GM12878 (cell line): ENCODE results near the gene HVCN1. TPM values are rescaled to one million over a fixed set of nuclear protein-coding genes. Genes with fewer than 3 reads are reported as not detected.
A peak's percentile ranks its signal among the peaks of the same experiment; 100 is the strongest.

Experiments used
- BCLAF1 ChIP-seq: fragments of 450-650 bp; IDR thresholded peaks from 2 replicates; pipeline ENCODE4 v1.6.1; 2017; ENCODE audit warnings: antibody characterized with exemption, mild to moderate bottlenecking, moderate library complexity
- BHLHE40 ChIP-seq, 2 experiments: fragments of 450-650 bp in 1 of 2; IDR thresholded peaks; 2 replicates each; pipeline ENCODE4 v1.6.1; 2011 to 2017; ENCODE audit warnings: low read depth in 2 of 2, borderline replicate concordance in 1 of 2, improper control_type of control experiment in 1 of 2, low read length in 1 of 2, mild to moderate bottlenecking in 1 of 2
- BRCA1 ChIP-seq: IDR thresholded peaks from 2 replicates; pipeline ENCODE4 v1.6.1; 2011; ENCODE audit warnings: low read depth, low read length, improper control_type of control experiment
- E4F1 ChIP-seq: fragments of 450-650 bp; IDR thresholded peaks from 2 replicates; pipeline ENCODE4 v1.6.1; 2018; ENCODE audit warnings: borderline replicate concordance, mild to moderate bottlenecking; ENCODE audit not compliant: partially characterized antibody
- EED ChIP-seq: sonication (generic); IDR thresholded peaks from 2 replicates; pipeline ENCODE4 v1.6.1; 2016; ENCODE audit warnings: antibody characterized with exemption, low read depth
- HDGF ChIP-seq: fragments of 450-650 bp; IDR thresholded peaks from 2 replicates; pipeline ENCODE4 v1.6.1; 2016; ENCODE audit warnings: antibody characterized with exemption
- LARP7 ChIP-seq: fragments of 450-650 bp; IDR thresholded peaks from 2 replicates; pipeline ENCODE4 v1.6.1; 2017; ENCODE audit warnings: mild to moderate bottlenecking
- MYC ChIP-seq: IDR thresholded peaks from 2 replicates; pipeline ENCODE4 v1.6.1; 2011; ENCODE audit warnings: mild to moderate bottlenecking, low read length, moderate library complexity, inconsistent platforms; ENCODE audit not compliant: insufficient read depth, insufficient replicate concordance, insufficient read length, severe bottlenecking
- NFIC ChIP-seq: IDR thresholded peaks from 2 replicates; pipeline ENCODE4 v1.6.1; 2012; ENCODE audit warnings: low read depth, mild to moderate bottlenecking, inconsistent platforms, low read length, moderate library complexity
- POLR2AphosphoS5 ChIP-seq: IDR thresholded peaks from 2 replicates; pipeline ENCODE4 v1.6.1; 2011; ENCODE audit warnings: mild to moderate bottlenecking, low read length, inconsistent platforms
- RB1 ChIP-seq: fragments of 450-650 bp; formaldehyde crosslinking; IDR thresholded peaks from 2 replicates; pipeline ENCODE4 v1.6.1; 2017; ENCODE audit warnings: mild to moderate bottlenecking, borderline replicate concordance
- RFX5 ChIP-seq: IDR thresholded peaks from 2 replicates; pipeline ENCODE4 v1.6.1; 2011; ENCODE audit warnings: low read depth, low read length, improper control_type of control experiment
- SMARCA5 ChIP-seq: fragments of 450-650 bp; IDR thresholded peaks from 2 replicates; pipeline ENCODE4 v1.6.1; 2017; ENCODE audit warnings: mild to moderate bottlenecking
- TCF12 ChIP-seq: IDR thresholded peaks from 2 replicates; pipeline ENCODE4 v1.6.1; 2011; ENCODE audit warnings: low read depth, mild to moderate bottlenecking, low read length
- polyA plus RNA-seq, 11 experiments: library from polyadenylated mRNA; depleted of rRNA in 4 of 11; unstranded in 6 of 11; stranded (reverse) in 5 of 11; fragments of >200 nt; fragmentation: Nextera tagmentation in 4 of 11; fragmentation: Illumina TruSeq in 1 of 11; extraction: Ambion mirVana in 4 of 11; extraction: Trizol in 1 of 11; gene quantifications; 1 replicate in 1 of 11; 2 replicates in 10 of 11; pipeline versions ENCODE4 v1.2.1 to v1.2.3, GENCODE V29; 2011 to 2016; ENCODE audit warnings: inconsistent platforms in 2 of 11, missing spikeins in 2 of 11, low read depth in 1 of 11
- total RNA-seq, 4 experiments: library from RNA; depleted of rRNA in 3 of 4; stranded (reverse); fragments of >200 nt in 3 of 4; fragmentation: Illumina TruSeq in 1 of 4; extraction: Trizol in 1 of 4; gene quantifications; 2 replicates each; pipeline versions ENCODE4 v1.2.1 to v1.2.3, GENCODE V29; 2013 to 2021
- TF ChIP-seq, protein P1 (sequence below): IDR thresholded peaks from 2 replicates; pipeline ENCODE4 v1.6.1; 2012; ENCODE audit warnings: improper control_type of control experiment, low read depth, low read length; ENCODE audit not compliant: insufficient replicate concordance

The HVCN1 gene
- total and polyA plus RNA-seq, 10 of the 15 experiments (the other 5 are each of a cell fraction or from before 2014, with no cell fraction given) = 27.8 to 181 (median 103) TPM

DNA sequence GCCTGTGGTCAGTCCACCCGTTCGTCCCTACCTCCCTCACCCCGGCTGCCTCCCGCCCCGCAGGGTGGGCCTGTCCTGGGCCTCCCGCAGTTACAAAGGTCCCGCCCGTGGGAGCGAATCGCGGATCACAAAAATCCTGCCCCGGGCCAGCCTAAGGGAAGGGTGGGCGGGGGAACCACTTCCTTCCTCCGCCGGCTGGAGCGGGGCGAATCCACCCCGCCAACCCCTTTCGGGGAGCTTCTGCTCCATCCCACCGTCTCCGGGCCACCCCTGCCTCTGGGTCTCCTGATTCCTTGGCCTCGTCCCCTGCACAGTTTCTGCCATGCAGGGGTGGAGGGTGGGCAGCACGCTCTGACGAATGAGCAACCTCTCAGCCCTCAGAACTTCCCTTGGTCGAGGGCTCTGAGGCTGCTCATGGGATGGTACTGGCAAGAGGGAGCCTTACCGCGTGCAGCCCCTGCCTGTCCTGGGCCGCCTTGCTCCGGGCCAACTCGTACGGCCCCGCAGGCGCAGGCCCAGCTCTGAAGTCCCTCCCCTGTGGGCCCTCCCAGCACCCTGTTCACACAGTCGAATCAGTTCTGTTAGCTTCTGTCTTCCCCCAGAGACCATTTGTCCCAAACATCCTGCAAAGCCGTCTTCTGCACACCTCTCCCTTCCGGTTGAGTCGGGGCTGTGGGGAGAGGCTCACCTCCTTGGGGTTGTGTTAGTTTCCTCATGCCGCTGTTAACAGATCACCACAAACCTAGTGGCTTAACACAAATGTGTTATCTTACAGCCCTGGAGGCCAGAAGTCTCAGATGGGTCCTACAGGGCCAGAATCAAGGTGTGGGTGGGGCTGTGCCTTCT is 589 bp upstream of the HVCN1 start (continued):
- TF ChIP-seq NFIC = no peak
- TF ChIP-seq RFX5 = no peak
- TF ChIP-seq E4F1 = no peak
- peak; percentile 87; the same call in 1 of the 2 replicates for TF ChIP-seq HDGF
- peak; percentile 67; the same call in 1 of the 2 replicates for TF ChIP-seq LARP7
- peak; percentile 10; the same call in 1 of the 2 replicates for TF ChIP-seq EED
- TF ChIP-seq POLR2AphosphoS5 = peak; percentile 55; the same call in 1 of the 2 replicates
- TF ChIP-seq TCF12 = no peak
- no peak for TF ChIP-seq BCLAF1
- no peak for TF ChIP-seq BRCA1
- TF ChIP-seq, protein P1, sequence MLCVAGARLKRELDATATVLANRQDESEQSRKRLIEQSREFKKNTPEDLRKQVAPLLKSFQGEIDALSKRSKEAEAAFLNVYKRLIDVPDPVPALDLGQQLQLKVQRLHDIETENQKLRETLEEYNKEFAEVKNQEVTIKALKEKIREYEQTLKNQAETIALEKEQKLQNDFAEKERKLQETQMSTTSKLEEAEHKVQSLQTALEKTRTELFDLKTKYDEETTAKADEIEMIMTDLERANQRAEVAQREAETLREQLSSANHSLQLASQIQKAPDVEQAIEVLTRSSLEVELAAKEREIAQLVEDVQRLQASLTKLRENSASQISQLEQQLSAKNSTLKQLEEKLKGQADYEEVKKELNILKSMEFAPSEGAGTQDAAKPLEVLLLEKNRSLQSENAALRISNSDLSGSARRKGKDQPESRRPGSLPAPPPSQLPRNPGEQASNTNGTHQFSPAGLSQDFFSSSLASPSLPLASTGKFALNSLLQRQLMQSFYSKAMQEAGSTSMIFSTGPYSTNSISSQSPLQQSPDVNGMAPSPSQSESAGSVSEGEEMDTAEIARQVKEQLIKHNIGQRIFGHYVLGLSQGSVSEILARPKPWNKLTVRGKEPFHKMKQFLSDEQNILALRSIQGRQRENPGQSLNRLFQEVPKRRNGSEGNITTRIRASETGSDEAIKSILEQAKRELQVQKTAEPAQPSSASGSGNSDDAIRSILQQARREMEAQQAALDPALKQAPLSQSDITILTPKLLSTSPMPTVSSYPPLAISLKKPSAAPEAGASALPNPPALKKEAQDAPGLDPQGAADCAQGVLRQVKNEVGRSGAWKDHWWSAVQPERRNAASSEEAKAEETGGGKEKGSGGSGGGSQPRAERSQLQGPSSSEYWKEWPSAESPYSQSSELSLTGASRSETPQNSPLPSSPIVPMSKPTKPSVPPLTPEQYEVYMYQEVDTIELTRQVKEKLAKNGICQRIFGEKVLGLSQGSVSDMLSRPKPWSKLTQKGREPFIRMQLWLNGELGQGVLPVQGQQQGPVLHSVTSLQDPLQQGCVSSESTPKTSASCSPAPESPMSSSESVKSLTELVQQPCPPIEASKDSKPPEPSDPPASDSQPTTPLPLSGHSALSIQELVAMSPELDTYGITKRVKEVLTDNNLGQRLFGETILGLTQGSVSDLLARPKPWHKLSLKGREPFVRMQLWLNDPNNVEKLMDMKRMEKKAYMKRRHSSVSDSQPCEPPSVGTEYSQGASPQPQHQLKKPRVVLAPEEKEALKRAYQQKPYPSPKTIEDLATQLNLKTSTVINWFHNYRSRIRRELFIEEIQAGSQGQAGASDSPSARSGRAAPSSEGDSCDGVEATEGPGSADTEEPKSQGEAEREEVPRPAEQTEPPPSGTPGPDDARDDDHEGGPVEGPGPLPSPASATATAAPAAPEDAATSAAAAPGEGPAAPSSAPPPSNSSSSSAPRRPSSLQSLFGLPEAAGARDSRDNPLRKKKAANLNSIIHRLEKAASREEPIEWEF = no peak
- TF ChIP-seq MYC = no peak
- no peak for TF ChIP-seq RB1
- peak; percentile 40 to 49; a peak in 2 of 4 replicates for TF ChIP-seq BHLHE40 (IDR thresholded peaks at IDR 0.05; ENCODE audit: borderline replicate concordance in 1 of 2, low read depth in 2 of 2, low read length in 1 of 2)
- peak; percentile 68 for TF ChIP-seq SMARCA5
